ENCODE measurements around the gene SLC39A2. TPM values are rescaled to one million over a fixed set of nuclear protein-coding genes. Genes with fewer than 3 reads are reported as not detected.
A peak's percentile ranks its signal among the peaks of the same experiment; 100 is the strongest.
"Not testable (repeated sequence)": the region's sequence is repeated elsewhere in the genome, so short reads cannot be mapped to it uniquely, and the experiment has no call there.

Gene SLC39A2, protein sequence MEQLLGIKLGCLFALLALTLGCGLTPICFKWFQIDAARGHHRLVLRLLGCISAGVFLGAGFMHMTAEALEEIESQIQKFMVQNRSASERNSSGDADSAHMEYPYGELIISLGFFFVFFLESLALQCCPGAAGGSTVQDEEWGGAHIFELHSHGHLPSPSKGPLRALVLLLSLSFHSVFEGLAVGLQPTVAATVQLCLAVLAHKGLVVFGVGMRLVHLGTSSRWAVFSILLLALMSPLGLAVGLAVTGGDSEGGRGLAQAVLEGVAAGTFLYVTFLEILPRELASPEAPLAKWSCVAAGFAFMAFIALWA
- not detected for polyA plus RNA-seq (2013, experiment 1 of 2; ENCODE audit: insufficient read length)
- not detected for polyA plus RNA-seq (2013, experiment 2 of 2; ENCODE audit: insufficient read length)

GRCh38 chr14:20998674-20999366, at the start of gene SLC39A2:
Gene SLC39A2, plus strand, starts transcription at chr14:20999293. Its CDS starts 154 bp downstream, at chr14:20999447.
- DNase-seq: peak; percentile 84

- DNase-seq: not testable (repeated sequence)
Observed at GRCh38 chr14:20954736-20955537, 44.2 kb upstream of the SLC39A2 start, which contains the start of gene RNASE2. Gene RNASE2, plus strand, starts transcription at chr14:20955487. Its CDS starts 285 bp downstream, at chr14:20955772.

DNA sequence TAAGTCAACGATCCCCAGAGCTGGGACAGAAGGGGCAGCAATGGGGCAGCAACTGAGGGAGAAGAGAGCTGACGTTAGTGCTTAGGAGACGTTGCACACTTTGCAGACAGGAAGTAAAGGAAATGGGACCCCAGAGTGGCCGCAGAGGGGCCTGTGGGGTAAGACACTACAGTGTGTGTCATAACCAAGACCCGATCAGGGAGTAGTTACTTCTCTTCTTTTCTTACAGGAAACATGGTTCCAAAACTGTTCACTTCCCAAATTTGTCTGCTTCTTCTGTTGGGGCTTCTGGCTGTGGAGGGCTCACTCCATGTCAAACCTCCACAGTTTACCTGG, 43.6 kb upstream of the SLC39A2 start:
- DNase-seq: not testable (repeated sequence)

DNA sequence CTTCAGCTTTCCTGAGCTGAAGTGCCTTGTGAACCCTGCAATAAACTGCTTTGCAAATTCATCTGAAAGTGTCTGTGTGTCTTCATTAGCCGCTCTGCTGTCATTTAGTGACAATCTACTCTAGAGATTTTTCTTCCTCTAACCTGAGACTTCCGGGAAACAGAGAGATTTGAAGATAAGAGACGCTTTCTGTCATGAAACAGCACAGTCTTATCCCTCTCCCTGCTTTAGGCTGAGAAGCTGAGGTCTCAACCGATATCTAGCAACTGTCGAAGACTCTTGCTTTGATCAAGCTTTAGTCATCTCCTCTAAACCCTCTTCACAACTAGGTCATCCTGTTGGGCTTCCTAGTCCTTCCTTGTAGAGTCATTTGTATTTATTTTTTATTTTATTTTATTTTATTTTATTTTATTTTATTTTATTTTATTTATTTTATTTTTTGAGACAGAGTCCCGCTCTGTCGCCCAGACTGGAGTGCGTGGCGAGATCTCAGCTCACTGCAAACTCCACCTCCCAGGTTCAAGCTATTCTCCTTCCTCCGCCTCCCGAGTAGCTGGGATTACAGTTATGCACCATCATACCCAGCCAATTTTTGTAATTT, 42.6 kb upstream of the SLC39A2 start:
- no peak for DNase-seq

GRCh38 chr14:20958946-20959345, 40.1 kb upstream of the SLC39A2 start:
- not testable (repeated sequence) for DNase-seq

- no peak for DNase-seq
Observed at GRCh38 chr14:20969336-20969735, 29.8 kb upstream of the SLC39A2 start.

DNA sequence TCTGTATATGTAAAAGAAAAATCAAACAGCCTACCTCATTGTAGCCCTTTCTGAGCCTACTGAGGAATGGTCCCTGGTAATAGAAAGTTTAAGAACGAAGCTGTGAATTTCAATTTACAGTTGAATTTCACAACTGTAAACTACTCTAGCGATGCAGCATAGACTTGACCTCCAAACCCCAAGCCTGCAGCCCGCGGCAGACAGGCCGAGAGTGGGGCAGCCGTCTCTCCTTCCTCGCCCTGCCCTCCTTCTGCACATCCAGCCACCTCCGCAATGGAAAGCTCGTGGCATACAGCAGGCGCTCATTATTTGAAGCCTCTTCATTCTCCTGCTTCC, 28.5 kb upstream of the SLC39A2 start:
- no peak for DNase-seq

GRCh38 chr14:20970983-20971704, 27.9 kb upstream of the SLC39A2 start:
- peak; percentile 85 for DNase-seq

DNA sequence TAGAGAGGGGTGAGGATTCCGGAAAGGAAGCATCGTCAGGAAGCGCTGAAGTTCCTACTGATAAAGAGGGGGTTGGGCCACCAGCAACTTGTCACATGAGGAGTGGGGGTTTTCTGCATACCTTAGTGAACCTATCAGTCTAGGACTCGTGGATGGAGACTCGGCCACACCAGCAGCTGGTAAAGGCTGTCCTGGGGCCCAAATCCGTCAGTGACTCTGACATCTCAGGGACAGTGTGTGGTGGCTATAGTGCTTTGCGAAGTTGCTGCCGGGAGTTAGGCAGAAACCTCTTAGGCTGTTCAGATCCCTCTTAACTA, 27.4 kb upstream of the SLC39A2 start:
- DNase-seq: no peak

- no peak for DNase-seq
Observed at GRCh38 chr14:20973501-20973900, 25.6 kb upstream of the SLC39A2 start.

GRCh38 chr14:20976291-20976690, 22.8 kb upstream of the SLC39A2 start:
- DNase-seq: no peak

- no peak for DNase-seq
Observed at GRCh38 chr14:20978687-20979086, 20.4 kb upstream of the SLC39A2 start.

DNA sequence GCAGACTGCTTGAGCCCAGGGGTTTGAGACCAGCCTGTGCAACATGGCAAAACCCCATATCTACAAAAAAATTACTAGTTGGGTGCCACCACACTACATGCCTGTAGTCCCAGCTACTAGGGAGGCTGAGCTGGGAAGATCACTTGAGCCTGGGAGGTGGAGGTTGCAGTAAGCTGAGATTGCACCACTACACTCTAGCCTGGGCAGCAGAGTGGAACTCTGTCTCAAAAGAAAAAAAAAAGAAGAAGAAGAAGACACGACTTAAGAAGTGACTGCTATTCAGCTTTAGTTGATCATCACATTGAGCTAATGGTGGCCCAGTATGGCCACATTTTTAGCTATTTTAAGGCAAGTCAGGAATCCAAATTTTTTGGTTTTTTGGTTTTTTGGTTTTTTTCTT, 18.2 kb upstream of the SLC39A2 start:
- DNase-seq: no peak

- DNase-seq: no peak
Observed at GRCh38 chr14:20982646-20983369, 16.3 kb upstream of the SLC39A2 start.

DNA sequence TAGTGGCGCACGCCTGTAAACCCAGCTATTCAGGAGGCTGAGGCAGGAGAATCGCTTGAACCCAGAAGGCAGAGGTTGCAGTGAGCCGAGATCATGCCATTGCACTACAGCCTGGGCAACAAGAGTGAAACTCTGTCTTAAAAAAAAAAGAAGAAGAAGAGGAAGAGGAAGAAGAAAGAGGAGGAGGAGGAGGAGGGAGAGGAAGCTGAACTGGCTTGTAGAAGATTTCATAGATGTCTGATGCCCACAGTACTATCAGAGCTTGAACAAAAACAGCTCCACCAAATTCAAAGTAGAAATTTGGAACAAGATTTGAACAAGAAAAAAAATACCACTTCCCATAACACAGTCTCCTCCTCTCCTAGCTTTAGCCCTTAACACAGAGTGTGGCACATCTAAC, 13.4 kb upstream of the SLC39A2 start:
- not testable (repeated sequence) for DNase-seq

DNA sequence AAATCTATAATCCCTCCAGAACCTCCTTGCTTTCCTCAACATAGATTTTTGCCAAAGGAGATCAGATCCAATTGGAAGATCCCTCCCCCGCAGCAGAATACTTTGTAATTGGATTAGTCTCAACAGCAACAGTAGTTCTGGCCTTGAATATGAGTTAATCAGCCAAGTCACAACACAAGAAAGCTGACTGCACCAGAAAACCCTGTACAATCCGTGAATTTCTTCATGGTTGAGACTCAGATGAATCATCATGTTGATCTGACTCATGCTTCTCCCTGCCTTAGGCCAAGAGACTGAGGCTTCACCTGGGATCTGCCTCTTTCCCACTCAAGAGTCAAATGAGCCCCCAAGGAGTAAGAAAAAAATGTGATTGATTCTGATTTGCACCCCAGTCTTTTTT, 12.3 kb upstream of the SLC39A2 start:
- DNase-seq: peak; percentile 93

GRCh38 chr14:20988717-20989470, 10.2 kb upstream of the SLC39A2 start:
- DNase-seq: no peak

DNA sequence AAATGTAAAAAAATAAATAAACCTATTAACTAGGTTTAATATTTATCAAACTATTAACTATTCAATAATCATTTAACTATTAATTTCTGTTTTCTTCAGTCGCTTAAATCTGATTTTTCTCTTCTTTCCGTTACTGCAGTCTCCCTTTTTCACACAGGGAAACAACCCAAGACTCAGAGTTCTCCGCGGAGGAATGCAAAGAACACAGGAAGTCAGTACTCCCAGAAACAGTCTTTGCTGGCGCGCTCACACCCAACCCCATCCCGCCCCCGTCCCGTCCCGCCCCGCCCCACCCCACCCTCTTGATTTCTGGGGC, 9.7 kb upstream of the SLC39A2 start:
- DNase-seq: no peak

GRCh38 chr14:20989787-20990600, 9.1 kb upstream of the SLC39A2 start, which contains the start of gene METTL17:
Gene METTL17, plus strand, starts transcription at chr14:20989980. Its CDS starts 23 bp downstream, at chr14:20990003.
- peak; percentile 98 for DNase-seq

GRCh38 chr14:20996521-20996920, 2.6 kb upstream of the SLC39A2 start:
- DNase-seq: no peak

All from fibroblast of skin of scalp (primary cell).